NT2/D1 (cell line): ENCODE measurements around the gene XPO1.
A peak's percentile ranks its signal among the peaks of the same experiment; 100 is the strongest.

ENCODE experiments used
- DNase-seq: peaks from one replicate; pipeline ENCODE4 v3.0.0-alpha.2; 2011; ENCODE audit warnings: low read depth, low spot score
- H3K27me3 ChIP-seq: 2 replicates; pipeline ENCODE4 v1.6.0; 2011; ENCODE audit warnings: mild to moderate bottlenecking; ENCODE audit not compliant: insufficient read length, insufficient read depth
- H3K36me3 ChIP-seq: 2 replicates; pipeline ENCODE4 v1.6.1; 2011; ENCODE audit warnings: mild to moderate bottlenecking, low read length, mixed read lengths; ENCODE audit not compliant: insufficient read depth, insufficient read length
- H3K4me1 ChIP-seq: 2 replicates; pipeline ENCODE4 v1.5.1; 2011; ENCODE audit not compliant: insufficient read depth, insufficient read length
- H3K4me3 ChIP-seq: 2 replicates; pipeline ENCODE4 v1.5.1; 2011; ENCODE audit warnings: low read depth; ENCODE audit not compliant: insufficient read length
- H3K9ac ChIP-seq: 2 replicates; pipeline ENCODE4 v1.6.0; 2011; ENCODE audit warnings: low read depth; ENCODE audit not compliant: insufficient read length
- H3K9me3 ChIP-seq: 2 replicates; pipeline ENCODE4 v1.5.1; 2011; ENCODE audit warnings: mild to moderate bottlenecking, low read length; ENCODE audit not compliant: insufficient read depth
- SUZ12 ChIP-seq: IDR thresholded peaks from 2 replicates; pipeline ENCODE4 v1.6.1; 2011; ENCODE audit not compliant: insufficient read length, insufficient read depth; ENCODE audit errors: extremely low read depth
- YY1 ChIP-seq: IDR thresholded peaks from 2 replicates; pipeline ENCODE4 v1.6.1; 2011; ENCODE audit not compliant: insufficient read length, insufficient read depth
- ZNF274 ChIP-seq: IDR thresholded peaks from 2 replicates; pipeline ENCODE4 v1.6.1; 2011; ENCODE audit warnings: mild to moderate bottlenecking, low read depth, low read length

Gene XPO1

DNA sequence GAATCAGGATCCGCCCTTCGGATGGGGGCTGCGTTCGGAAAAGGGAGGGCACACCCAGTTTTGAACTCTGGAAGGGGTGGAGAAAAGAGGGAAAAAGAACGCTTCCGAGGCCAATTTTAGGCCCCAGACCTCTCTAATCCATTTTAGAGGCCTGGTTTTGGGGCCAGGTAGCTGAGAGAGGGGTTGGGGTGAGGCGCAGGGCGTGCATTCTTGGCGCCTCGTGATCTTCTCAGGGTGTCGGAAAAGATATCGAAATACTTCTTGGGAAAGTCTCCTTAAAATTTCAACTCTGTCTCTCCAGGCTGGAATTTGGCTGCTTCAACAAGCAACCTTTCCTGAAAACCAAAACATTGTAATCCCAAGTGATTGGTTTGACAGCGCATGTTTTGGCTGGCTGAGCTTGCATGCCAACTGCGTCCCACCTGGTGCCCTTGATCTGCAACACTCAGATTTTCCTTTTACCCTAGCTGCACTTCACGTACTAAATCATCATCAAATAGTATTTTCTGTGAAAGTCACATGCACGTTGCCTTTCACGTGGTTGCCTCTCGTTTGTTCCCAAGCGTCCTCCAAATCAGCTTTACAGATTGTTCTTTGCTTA, 864 bp upstream of the XPO1 start:
- Histone ChIP-seq H3K9me3 (no peaks in the 10 kb centered on the region), H3K27me3 (no peaks in the 10 kb centered on the region), H3K4me1 (no peaks in the 10 kb centered on the region), H3K4me3 (peak overlapping the region; percentile 51), H3K36me3 (peaks cover under 1% of the 10 kb centered on the region), H3K9ac (peak overlapping the region; percentile 82)
- TF ChIP-seq YY1 (no peak), SUZ12 (no peak), ZNF274 (no peak)
- DNase-seq = no peak

GRCh38 chr2:61537950-61538199, 281 bp downstream of the XPO1 start:
- no peaks in the 10 kb centered on the region for H3K9me3 ChIP-seq
- no peaks in the 10 kb centered on the region for H3K4me1 ChIP-seq
- peaks cover 5% of the 10 kb centered on the region for H3K36me3 ChIP-seq
- peak overlapping the region; percentile 80 for H3K4me3 ChIP-seq
- no peaks in the 10 kb centered on the region for H3K27me3 ChIP-seq
- no peak for TF ChIP-seq YY1
- TF ChIP-seq SUZ12 = no peak
- no peak for TF ChIP-seq ZNF274
- peak overlapping the region; percentile 96 for H3K9ac ChIP-seq
- no peak for DNase-seq

GRCh38 chr2:61537277-61537949, 743 bp downstream of the XPO1 start:
- no peak for DNase-seq
- peak overlapping the region; percentile 96 for H3K9ac ChIP-seq
- H3K9me3 ChIP-seq = no peaks in the 10 kb centered on the region
- H3K4me3 ChIP-seq = peak overlapping the region; percentile 80
- TF ChIP-seq ZNF274 = no peak
- TF ChIP-seq SUZ12 = no peak
- TF ChIP-seq YY1 = no peak
- H3K36me3 ChIP-seq = peaks cover 8% of the 10 kb centered on the region
- H3K27me3 ChIP-seq = no peaks in the 10 kb centered on the region
- H3K4me1 ChIP-seq = no peaks in the 10 kb centered on the region

DNA sequence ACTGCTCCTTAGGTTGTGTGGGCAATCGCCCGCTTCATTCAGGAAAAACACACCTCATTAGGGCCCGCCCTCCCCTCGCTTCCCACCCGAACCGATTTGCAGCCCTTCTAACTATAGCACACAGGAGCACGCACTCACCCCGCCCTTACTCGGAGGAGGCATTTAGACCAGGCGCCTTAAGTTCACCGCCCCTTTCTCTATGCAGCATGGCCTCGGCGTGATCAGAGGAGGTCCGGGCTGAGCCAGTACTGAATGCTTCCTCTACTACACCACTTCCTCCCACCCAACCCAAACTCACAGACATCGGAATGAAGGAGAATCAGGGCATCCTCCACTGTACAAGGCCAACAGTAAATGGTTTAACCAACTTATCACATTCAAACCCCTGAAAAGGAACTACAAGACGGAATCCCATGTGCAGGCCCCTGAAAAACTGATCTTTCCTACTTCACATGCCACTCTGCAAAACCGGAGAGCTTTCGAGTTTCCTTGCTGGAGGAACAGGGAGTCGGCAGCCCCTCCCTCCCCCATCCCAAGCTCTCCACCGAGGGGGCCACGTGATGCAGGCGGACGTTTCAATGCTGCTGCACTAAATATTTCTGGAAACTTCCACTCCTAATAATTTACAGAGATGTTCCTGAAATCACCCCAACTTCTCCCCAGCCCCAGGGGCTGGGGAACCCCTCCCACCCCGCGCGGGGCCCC, 1.4 kb downstream of the XPO1 start:
- peak; percentile 85 for DNase-seq
- H3K36me3 ChIP-seq = peaks cover 11% of the 10 kb centered on the region
- no peaks in the 10 kb centered on the region for H3K9me3 ChIP-seq
- no peaks in the 10 kb centered on the region for H3K27me3 ChIP-seq
- H3K4me3 ChIP-seq = peak overlapping the region; percentile 80
- H3K4me1 ChIP-seq = no peaks in the 10 kb centered on the region
- TF ChIP-seq SUZ12 (no peak), ZNF274 (no peak), YY1 (no peak)
- H3K9ac ChIP-seq = peak overlapping the region; percentile 79

DNA sequence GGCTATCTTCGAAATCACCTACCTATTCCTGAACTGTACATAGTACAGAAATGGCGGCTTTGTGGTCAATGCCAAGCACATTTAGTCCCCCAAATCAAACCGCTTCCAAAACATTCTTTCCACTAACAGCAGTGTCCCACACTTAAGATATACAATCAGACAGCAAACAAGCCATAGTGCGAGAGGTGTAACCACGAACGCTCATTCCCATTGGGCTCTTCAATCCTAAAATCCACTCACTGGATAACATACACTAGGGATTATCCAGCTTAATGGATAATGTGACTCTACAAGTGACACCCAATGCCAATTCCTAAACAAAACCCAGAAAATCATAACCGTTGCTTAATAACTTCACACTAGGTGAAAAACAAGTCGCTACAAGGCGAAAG, 2.0 kb downstream of the XPO1 start:
- no peaks in the 10 kb centered on the region for H3K9me3 ChIP-seq
- DNase-seq = no peak
- H3K4me1 ChIP-seq = no peaks in the 10 kb centered on the region
- H3K27me3 ChIP-seq = no peaks in the 10 kb centered on the region
- peak overlapping the region; percentile 79 for H3K9ac ChIP-seq
- peaks cover 11% of the 10 kb centered on the region for H3K36me3 ChIP-seq
- TF ChIP-seq ZNF274 (no peak), YY1 (no peak), SUZ12 (no peak)
- H3K4me3 ChIP-seq = peak overlapping the region; percentile 80

DNA sequence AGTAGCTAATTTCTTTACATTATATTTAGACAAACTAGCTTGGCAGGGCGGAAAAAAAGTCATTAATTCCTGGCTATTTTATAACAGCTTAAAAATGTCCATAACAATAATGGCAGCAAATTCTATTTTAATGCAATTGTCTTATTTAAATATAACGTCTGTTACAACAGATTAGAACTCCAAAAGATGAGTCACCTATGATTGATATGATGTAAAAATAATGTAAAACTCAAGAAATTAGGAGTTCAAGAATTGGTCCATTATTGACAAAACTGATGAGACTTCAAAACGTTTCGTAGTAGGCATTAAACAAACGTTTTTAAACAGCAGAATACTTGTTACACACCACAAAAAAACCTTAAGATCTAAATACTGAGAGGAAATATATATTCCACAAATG, 2.7 kb downstream of the XPO1 start:
- peaks cover 11% of the 10 kb centered on the region for H3K36me3 ChIP-seq
- DNase-seq = no peak
- H3K27me3 ChIP-seq = no peaks in the 10 kb centered on the region
- H3K9me3 ChIP-seq = no peaks in the 10 kb centered on the region
- TF ChIP-seq SUZ12 = no peak
- no peak for TF ChIP-seq ZNF274
- TF ChIP-seq YY1 = no peak
- H3K9ac ChIP-seq = peak overlapping the region; percentile 52
- H3K4me3 ChIP-seq = peak overlapping the region; percentile 80
- no peaks in the 10 kb centered on the region for H3K4me1 ChIP-seq

DNA sequence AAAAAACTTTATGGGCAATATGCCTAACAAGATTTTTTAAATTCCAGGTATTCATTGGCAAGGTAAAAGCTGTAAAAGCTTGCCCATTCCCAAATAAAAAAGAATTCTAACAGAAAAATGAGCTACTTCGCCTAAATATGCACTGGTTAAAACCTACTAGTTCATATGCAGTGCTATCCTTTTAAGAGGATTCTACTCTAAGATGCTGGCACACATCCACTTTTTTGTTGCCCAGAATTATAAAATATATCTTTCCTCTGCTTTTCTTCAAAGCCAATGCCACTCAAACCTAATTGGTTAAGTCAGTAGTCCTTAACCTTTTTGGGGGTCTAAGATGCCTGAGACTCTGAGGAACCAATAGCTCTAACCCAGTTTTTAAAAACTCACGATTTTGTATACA, 3.2 kb downstream of the XPO1 start:
- TF ChIP-seq ZNF274 (no peak), YY1 (no peak), SUZ12 (no peak)
- Histone ChIP-seq H3K4me3 (peak overlapping the region; percentile 80), H3K9ac (no peak overlapping the region), H3K9me3 (no peaks in the 10 kb centered on the region), H3K4me1 (no peaks in the 10 kb centered on the region), H3K36me3 (peaks cover 11% of the 10 kb centered on the region), H3K27me3 (no peaks in the 10 kb centered on the region)
- DNase-seq = no peak
